ELR (cell line): ENCODE results near the gene ABHD17C.

Experiments
- DNase-seq: peaks from one replicate; pipeline ENCODE4 v3.0.0-alpha.2; 2015; ENCODE audit warnings: low read depth

Gene ABHD17C

GRCh38 chr15:80788536-80788935 lies 93.4 kb downstream of the ABHD17C start:
- DNase-seq: peak; percentile 55

DNA sequence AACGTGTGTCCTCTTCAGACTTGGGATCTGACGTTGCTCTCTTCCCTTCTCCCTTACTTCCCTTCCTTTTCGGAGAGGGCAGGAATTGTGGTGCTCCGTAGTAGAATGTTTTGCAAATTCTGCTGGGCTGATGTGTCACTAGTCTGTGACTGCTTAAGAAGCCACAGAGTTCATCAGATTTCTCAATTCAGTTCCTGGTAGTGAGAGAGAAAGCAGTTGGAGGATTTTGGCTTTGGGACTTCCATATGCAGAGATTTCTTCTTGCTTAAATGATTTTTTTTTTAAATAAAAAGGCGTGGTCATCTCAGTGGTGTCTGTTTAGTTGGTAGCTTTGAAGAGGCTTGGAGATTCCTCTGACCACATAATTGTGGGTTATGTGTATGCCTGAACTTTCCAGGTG lies 94.2 kb downstream of the ABHD17C start:
- peak; percentile 36 for DNase-seq

DNA sequence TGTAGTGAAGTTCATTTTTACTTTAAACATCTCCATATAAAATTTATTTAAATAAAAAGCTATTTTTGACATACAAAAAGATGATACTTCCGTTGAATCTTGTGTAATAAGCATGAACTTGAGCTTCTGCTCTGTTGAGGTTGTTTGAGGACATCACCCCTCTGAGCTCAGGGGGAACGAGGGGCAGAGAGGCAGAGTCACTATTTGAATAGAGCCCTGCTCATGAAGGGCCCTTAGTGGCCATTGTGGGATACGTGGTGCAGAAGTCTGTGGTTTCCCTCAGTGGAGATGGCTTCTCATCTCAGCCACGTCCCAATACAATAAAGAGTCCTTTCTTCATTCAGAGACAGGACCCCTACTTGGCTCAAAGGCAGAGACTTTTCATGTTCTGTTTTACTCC lies 94.7 kb downstream of the ABHD17C start:
- DNase-seq: no peak

- no peak for DNase-seq
These were observed 95.1 kb downstream of the ABHD17C start for GRCh38 chr15:80790236-80790635.

- DNase-seq: no peak
These were observed 95.9 kb downstream of the ABHD17C start for GRCh38 chr15:80791004-80791403.

DNA sequence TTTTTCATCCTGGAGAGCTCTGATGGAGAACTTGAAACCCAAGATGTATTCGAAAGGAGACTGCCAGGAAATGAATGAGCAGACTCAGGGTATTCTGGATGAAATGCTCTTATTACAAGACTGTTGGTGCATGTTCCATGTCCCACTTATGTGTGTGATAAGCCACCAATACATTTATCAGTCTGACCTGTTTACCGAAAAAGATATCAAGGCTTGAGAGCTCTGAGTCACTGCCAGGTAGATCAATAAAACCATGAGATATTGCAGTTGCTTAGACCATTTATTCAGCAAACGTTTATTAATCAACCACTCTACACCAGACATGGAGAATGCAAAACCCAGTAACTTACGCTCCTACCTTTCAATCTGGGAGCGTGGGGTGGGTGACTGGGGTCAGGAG lies 101.3 kb downstream of the ABHD17C start:
- DNase-seq: no peak

DNA sequence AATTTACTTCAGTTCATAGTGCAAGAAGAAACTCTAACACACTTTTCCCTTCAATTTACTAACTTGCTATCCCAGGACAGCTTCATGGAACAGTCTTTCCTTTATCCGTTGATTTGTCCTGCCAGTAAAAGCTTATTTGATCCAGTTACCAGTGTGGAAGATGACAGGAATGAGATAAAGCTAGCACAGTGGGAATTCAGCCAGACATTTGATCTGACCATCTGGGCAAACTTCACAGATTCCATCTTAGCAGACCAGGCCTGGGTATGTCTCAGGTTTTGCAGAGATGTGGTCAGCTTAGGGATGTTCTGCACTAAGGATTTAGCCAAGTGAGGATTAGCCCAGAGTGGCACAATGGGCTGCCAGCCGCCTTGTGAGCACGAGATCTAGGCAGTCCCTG lies 103.8 kb downstream of the ABHD17C start:
- DNase-seq: no peak

DNA sequence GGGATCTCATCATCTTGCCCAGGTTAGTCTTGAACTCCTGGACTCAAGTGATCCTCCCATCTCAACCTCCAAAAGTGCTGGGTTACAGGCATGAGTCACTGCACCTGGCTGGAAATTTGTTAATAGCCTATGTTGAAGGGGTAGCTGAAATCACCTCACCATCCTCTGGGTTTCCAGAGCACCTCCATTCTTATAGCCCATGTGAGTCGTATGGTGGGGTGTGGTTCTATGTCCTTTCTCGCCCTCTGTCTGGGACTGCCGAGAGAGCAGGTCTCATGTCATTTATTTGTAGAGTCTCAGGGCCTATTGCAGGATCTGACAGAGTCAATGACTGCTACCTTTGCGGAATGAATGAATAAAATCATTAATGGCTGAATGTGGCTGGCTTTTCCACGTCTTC lies 105.0 kb downstream of the ABHD17C start:
- DNase-seq: no peak

GRCh38 chr15:80801891-80802680 lies 107.0 kb downstream of the ABHD17C start:
- peak; percentile 37 for DNase-seq

DNA sequence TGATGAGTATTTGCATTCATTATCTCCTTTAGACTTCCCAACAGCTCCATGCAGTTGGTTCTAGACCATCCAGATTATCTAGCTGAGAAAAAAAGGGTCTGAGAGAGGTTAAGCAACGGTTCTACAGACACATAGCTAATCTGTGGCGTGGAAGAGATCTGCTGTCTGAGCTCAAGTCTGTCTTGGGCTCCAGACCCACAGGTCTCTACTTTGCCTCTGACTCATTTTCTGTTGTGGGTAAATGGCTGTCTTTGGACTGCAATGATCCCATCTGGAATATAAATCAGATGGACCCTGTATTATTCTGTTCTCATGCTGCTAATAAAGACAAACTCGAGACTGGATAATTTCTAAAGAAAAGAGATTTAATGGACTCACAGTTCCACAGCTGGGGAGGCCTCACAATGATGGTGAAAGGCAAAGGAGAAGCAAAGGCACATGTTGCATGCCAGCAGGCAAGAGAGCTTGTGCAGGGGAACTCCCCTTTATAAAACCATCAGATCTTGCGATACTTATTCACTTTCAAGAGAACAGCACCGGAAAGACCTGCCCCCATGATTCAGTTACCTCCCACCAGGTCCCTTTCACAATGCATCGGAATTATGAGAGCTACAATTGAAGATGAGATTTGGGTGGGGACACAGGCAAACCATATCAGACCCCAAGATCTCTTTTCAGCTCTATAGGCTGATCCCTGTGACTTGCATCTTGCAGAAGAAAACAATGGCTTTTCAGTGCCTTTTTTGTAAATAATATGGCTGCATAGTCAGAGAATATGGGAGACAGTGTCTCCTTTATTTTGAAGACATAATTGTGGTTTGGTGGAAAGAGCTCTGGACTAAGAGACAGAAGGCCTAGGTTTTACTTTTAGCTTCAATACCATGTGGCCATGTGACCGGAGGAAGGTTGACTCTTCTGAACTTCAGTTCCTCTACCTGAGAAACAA lies 108.7 kb downstream of the ABHD17C start:
- no peak for DNase-seq

- no peak for DNase-seq
These were observed 109.9 kb downstream of the ABHD17C start for GRCh38 chr15:80804970-80805495.
